ENCODE results near the gene OSGEP.

Gene OSGEP

GRCh38 chr14:20435582-20436362 is 18.8 kb downstream of the OSGEP start, which contains the start of gene KLHL33:
Gene KLHL33 (minus strand): TSS chr14:20436166. CDS start chr14:20435811, 355 bp downstream.
- no peak for DNase-seq (ENCODE audit: low spot score)
- TF ChIP-seq CTCF (IDR thresholded peaks at IDR 0.05; ENCODE audit: borderline replicate concordance, control extremely low read depth, extremely low read depth, insufficient read depth, missing control alignments): no peak
- in situ Hi-C loops (cut with MboI; ENCODE audit: low sequenced_read_pairs, unreplicated experiment): no loop called here

GRCh38 chr14:20434701-20435581 is 19.7 kb downstream of the OSGEP start:
- TF ChIP-seq CTCF (IDR thresholded peaks at IDR 0.05; ENCODE audit: borderline replicate concordance, control extremely low read depth, extremely low read depth, insufficient read depth, missing control alignments): no peak
- in situ Hi-C loops (cut with MboI; ENCODE audit: low sequenced_read_pairs, unreplicated experiment): no loop called here
- DNase-seq (ENCODE audit: low spot score): no peak

- in situ Hi-C loops (cut with MboI; ENCODE audit: low sequenced_read_pairs, unreplicated experiment): no loop called here
- DNase-seq (ENCODE audit: low spot score): no peak
- no peak for TF ChIP-seq CTCF (IDR thresholded peaks at IDR 0.05; ENCODE audit: borderline replicate concordance, control extremely low read depth, extremely low read depth, insufficient read depth, missing control alignments)
Measured at GRCh38 chr14:20429801-20430669, 24.6 kb downstream of the OSGEP start.

- in situ Hi-C loops (cut with MboI; ENCODE audit: low sequenced_read_pairs, unreplicated experiment): no loop called here
- no peak for TF ChIP-seq CTCF (IDR thresholded peaks at IDR 0.05; ENCODE audit: borderline replicate concordance, control extremely low read depth, extremely low read depth, insufficient read depth, missing control alignments)
- peak; percentile 19 for DNase-seq (ENCODE audit: low spot score)
Measured at GRCh38 chr14:20428802-20429201, 25.8 kb downstream of the OSGEP start.

- in situ Hi-C loops (cut with MboI; ENCODE audit: low sequenced_read_pairs, unreplicated experiment): no loop called here
- DNase-seq (ENCODE audit: low spot score): no peak
- TF ChIP-seq CTCF (IDR thresholded peaks at IDR 0.05; ENCODE audit: borderline replicate concordance, control extremely low read depth, extremely low read depth, insufficient read depth, missing control alignments): no peak
Measured at GRCh38 chr14:20428010-20428365, 26.6 kb downstream of the OSGEP start.

Data from GM13976 (cell line).